Measurements from ENCODE around the gene BPIFB2. TPM values are rescaled to one million over a fixed set of nuclear protein-coding genes. Genes with fewer than 3 reads are reported as not detected.

Gene BPIFB2
- total RNA-seq, 1 donor from 2014 or later: not detected

GRCh38 chr20:33010674-33011449 lies 3.4 kb downstream of the BPIFB2 start:
- no peaks in the 10 kb centered on the region for H3K9me3 ChIP-seq
- intact Hi-C loops (cut with DNase I): no loop called here
- no peaks in the 10 kb centered on the region for H3K4me1 ChIP-seq
- no peak overlapping the region for H3K4me3 ChIP-seq
- TF ChIP-seq POLR2AphosphoS5 (IDR thresholded peaks at IDR 0.05; ENCODE audit: insufficient read depth in 1 of 2, low read depth in 1 of 2) (no peak), POLR2A (IDR thresholded peaks at IDR 0.05) (no peak), CTCF (IDR thresholded peaks at IDR 0.05) (no peak)
- H3K36me3 ChIP-seq: no peaks in the 10 kb centered on the region
- H3K27me3 ChIP-seq: no peaks in the 10 kb centered on the region
- H3K27ac ChIP-seq: no peak overlapping the region
- no peak for DNase-seq (ENCODE audit: extremely low spot score in 2 of 2)

GRCh38 chr20:33012327-33013189 lies 5.1 kb downstream of the BPIFB2 start:
- Histone ChIP-seq H3K27me3 (no peaks in the 10 kb centered on the region), H3K9me3 (no peaks in the 10 kb centered on the region), H3K4me3 (no peak overlapping the region), H3K36me3 (no peaks in the 10 kb centered on the region), H3K4me1 (no peaks in the 10 kb centered on the region), H3K27ac (no peak overlapping the region)
- DNase-seq (ENCODE audit: extremely low spot score in 2 of 2): no peak
- no peak for TF ChIP-seq POLR2AphosphoS5 (IDR thresholded peaks at IDR 0.05; ENCODE audit: insufficient read depth in 1 of 2, low read depth in 1 of 2)
- no peak for TF ChIP-seq POLR2A (IDR thresholded peaks at IDR 0.05)
- TF ChIP-seq CTCF (IDR thresholded peaks at IDR 0.05): no peak
- intact Hi-C loops (cut with DNase I): no loop called here

- H3K36me3 ChIP-seq: no peaks in the 10 kb centered on the region
- no peak overlapping the region for H3K27ac ChIP-seq
- TF ChIP-seq CTCF (IDR thresholded peaks at IDR 0.05): no peak
- H3K4me3 ChIP-seq: no peak overlapping the region
- no peaks in the 10 kb centered on the region for H3K27me3 ChIP-seq
- no peak for DNase-seq (ENCODE audit: extremely low spot score in 2 of 2)
- intact Hi-C loops (cut with DNase I): no loop called here
- no peaks in the 10 kb centered on the region for H3K9me3 ChIP-seq
- H3K4me1 ChIP-seq: no peaks in the 10 kb centered on the region
Measured at GRCh38 chr20:33013701-33014326, 6.3 kb downstream of the BPIFB2 start.

- H3K4me3 ChIP-seq: no peak overlapping the region
- intact Hi-C loops (cut with DNase I): no loop called here
- no peak for DNase-seq (ENCODE audit: extremely low spot score in 2 of 2)
- H3K27ac ChIP-seq: no peak overlapping the region
- H3K27me3 ChIP-seq: no peaks in the 10 kb centered on the region
- H3K36me3 ChIP-seq: no peaks in the 10 kb centered on the region
- H3K4me1 ChIP-seq: no peaks in the 10 kb centered on the region
- no peaks in the 10 kb centered on the region for H3K9me3 ChIP-seq
- no peak for TF ChIP-seq POLR2AphosphoS5 (IDR thresholded peaks at IDR 0.05; ENCODE audit: insufficient read depth in 1 of 2, low read depth in 1 of 2)
- TF ChIP-seq CTCF (IDR thresholded peaks at IDR 0.05): no peak
- TF ChIP-seq POLR2A (IDR thresholded peaks at IDR 0.05): no peak
Measured at GRCh38 chr20:33014336-33015113, 7.0 kb downstream of the BPIFB2 start.
